K562 (cell line): ENCODE results near the gene LRRC74B. TPM values are rescaled to one million over a fixed set of nuclear protein-coding genes. Genes with fewer than 3 reads are reported as not detected.

Experiments used
- ARID1B ChIP-seq: fragments of 450-650 bp; IDR thresholded peaks from 2 replicates; pipeline ENCODE4 v1.6.1; 2016; ENCODE audit warnings: antibody characterized with exemption, mild to moderate bottlenecking, inconsistent platforms
- BRCA1 ChIP-seq, 2 experiments: fragments of 450-650 bp in 1 of 2; sonication (generic) in 1 of 2; formaldehyde crosslinking in 1 of 2; IDR thresholded peaks; 2 replicates each; pipeline versions ENCODE4 v1.5.0 to v1.6.1; 2017 to 2020; ENCODE audit warnings: mild to moderate bottlenecking in 1 of 2, missing genetic modification reagents in 1 of 2
- BRF1 ChIP-seq: IDR thresholded peaks from 3 replicates; pipeline ENCODE4 v1.6.1; 2011; ENCODE audit warnings: borderline replicate concordance, mild to moderate bottlenecking; ENCODE audit not compliant: insufficient read length; ENCODE audit errors: extremely low read depth
- BRF2 ChIP-seq: IDR thresholded peaks from 3 replicates; pipeline ENCODE4 v1.6.1; 2011; ENCODE audit warnings: borderline replicate concordance, mild to moderate bottlenecking; ENCODE audit not compliant: insufficient read length, insufficient read depth
- CCNT2 ChIP-seq: IDR thresholded peaks from 2 replicates; pipeline ENCODE4 v1.6.1; 2011; ENCODE audit warnings: borderline replicate concordance, low read depth, mild to moderate bottlenecking, moderate library complexity, mixed read lengths, low read length; ENCODE audit not compliant: insufficient read length; ENCODE audit errors: extremely low read depth
- CHD2 ChIP-seq: IDR thresholded peaks from 2 replicates; pipeline ENCODE4 v1.6.1; 2011; ENCODE audit warnings: low read depth, low read length
- COPS2 ChIP-seq: fragments of 450-650 bp; conservative IDR thresholded peaks from 2 replicates; pipeline ENCODE4 v1.6.1; 2016; ENCODE audit warnings: mild to moderate bottlenecking, moderate library complexity
- E2F1 ChIP-seq: sonication (generic); formaldehyde crosslinking; IDR thresholded peaks from 2 replicates; pipeline ENCODE4 v1.8.1; 2023; ENCODE audit warnings: mild to moderate bottlenecking, missing genetic modification reagents, moderate library complexity
- MTA1 ChIP-seq: fragments of 450-650 bp; IDR thresholded peaks from 2 replicates; pipeline ENCODE4 v1.6.1; 2017; ENCODE audit warnings: borderline replicate concordance
- NCOA6 ChIP-seq: fragments of 450-650 bp; IDR thresholded peaks from 2 replicates; pipeline ENCODE4 v1.6.1; 2017; ENCODE audit warnings: mild to moderate bottlenecking
- PHB2 ChIP-seq: fragments of 450-650 bp; IDR thresholded peaks from 2 replicates; pipeline ENCODE4 v1.6.1; 2017; ENCODE audit warnings: low read depth
- RBM22 ChIP-seq: fragments of 200-400 bp; formaldehyde crosslinking; IDR thresholded peaks from 2 replicates; pipeline ENCODE4 v1.6.1; 2018; ENCODE audit warnings: low read length, low read depth; ENCODE audit not compliant: poor library complexity, severe bottlenecking
- SAFB ChIP-seq: fragments of 200-400 bp; formaldehyde crosslinking; IDR thresholded peaks from 2 replicates; pipeline ENCODE4 v1.6.1; 2017; ENCODE audit warnings: low read depth, low read length, borderline replicate concordance
- SMAD1 ChIP-seq: fragments of 150-350 bp; IDR thresholded peaks from 2 replicates; pipeline ENCODE4 v1.6.1; 2014; ENCODE audit warnings: low read length, low read depth; ENCODE audit not compliant: partially characterized antibody
- SRSF1 ChIP-seq: fragments of 200-400 bp; formaldehyde crosslinking; IDR thresholded peaks from 2 replicates; pipeline ENCODE4 v1.6.1; 2017; ENCODE audit warnings: mild to moderate bottlenecking, low read depth, low read length, moderate library complexity
- ZFP36 ChIP-seq: fragments of 150-350 bp; IDR thresholded peaks from 2 replicates; pipeline ENCODE4 v1.6.1; 2018; ENCODE audit warnings: low read length, low read depth; ENCODE audit not compliant: partially characterized antibody
- ZNF324 ChIP-seq: fragments of 250-450 bp; sonication (Bioruptor Pico); IDR thresholded peaks from 2 replicates; pipeline ENCODE4 v1.4.0; 2020; ENCODE audit warnings: mild to moderate bottlenecking
- ZNF699 ChIP-seq: fragments of 250-450 bp; sonication (Bioruptor Pico); IDR thresholded peaks from 2 replicates; pipeline ENCODE4 v1.8.0; 2021; ENCODE audit warnings: mild to moderate bottlenecking, moderate library complexity; ENCODE audit not compliant: insufficient replicate concordance
- ZNF77 ChIP-seq: fragments of 250-450 bp; sonication (Bioruptor Pico); IDR thresholded peaks from 2 replicates; pipeline ENCODE4 v1.5.0; 2020
- polyA plus RNA-seq, 8 experiments: library from polyadenylated mRNA; depleted of rRNA in 4 of 8; stranded (reverse) in 5 of 8; unstranded in 3 of 8; fragments of >200 nt; fragmentation: Nextera tagmentation in 2 of 8; fragmentation: Illumina TruSeq in 1 of 8; extraction: Ambion mirVana in 2 of 8; extraction: Trizol in 1 of 8; gene quantifications; 2 replicates each; pipeline versions ENCODE4 v1.2.1 to v1.2.3, GENCODE V29; 2011 to 2014; ENCODE audit warnings: inconsistent platforms in 1 of 8, missing spikeins in 1 of 8
- total RNA-seq, 7 experiments: library from RNA; depleted of rRNA in 6 of 7; stranded (reverse); fragments of >200 nt in 6 of 7; fragmentation: Illumina TruSeq in 2 of 7; extraction: Trizol in 2 of 7; gene quantifications; 2 replicates each; pipeline versions ENCODE4 v1.2.1 to v1.2.3, GENCODE V29; 2011 to 2021; ENCODE audit warnings: low replicate concordance in 1 of 7
- TF ChIP-seq, protein P1 (sequence below): fragments of 200-400 bp; formaldehyde crosslinking; IDR thresholded peaks from 2 replicates; pipeline ENCODE4 v1.6.1; 2017; ENCODE audit warnings: mild to moderate bottlenecking, low read depth, low read length, moderate library complexity
- TF ChIP-seq, protein P2 (sequence below): sonication (generic); formaldehyde crosslinking; IDR thresholded peaks from 2 replicates; pipeline ENCODE4 v1.9.0; 2022; ENCODE audit warnings: mild to moderate bottlenecking, missing genetic modification reagents
- TF ChIP-seq, protein P3 (sequence below): fragments of 250-450 bp; sonication (Bioruptor Pico); IDR thresholded peaks from 2 replicates; pipeline ENCODE4 v1.5.0; 2021; ENCODE audit warnings: mild to moderate bottlenecking, borderline replicate concordance

The LRRC74B gene
- total and polyA plus RNA-seq, 9 of the 15 experiments (the other 6 are each of a cell fraction or from before 2014, with no cell fraction given), result not detected

DNA sequence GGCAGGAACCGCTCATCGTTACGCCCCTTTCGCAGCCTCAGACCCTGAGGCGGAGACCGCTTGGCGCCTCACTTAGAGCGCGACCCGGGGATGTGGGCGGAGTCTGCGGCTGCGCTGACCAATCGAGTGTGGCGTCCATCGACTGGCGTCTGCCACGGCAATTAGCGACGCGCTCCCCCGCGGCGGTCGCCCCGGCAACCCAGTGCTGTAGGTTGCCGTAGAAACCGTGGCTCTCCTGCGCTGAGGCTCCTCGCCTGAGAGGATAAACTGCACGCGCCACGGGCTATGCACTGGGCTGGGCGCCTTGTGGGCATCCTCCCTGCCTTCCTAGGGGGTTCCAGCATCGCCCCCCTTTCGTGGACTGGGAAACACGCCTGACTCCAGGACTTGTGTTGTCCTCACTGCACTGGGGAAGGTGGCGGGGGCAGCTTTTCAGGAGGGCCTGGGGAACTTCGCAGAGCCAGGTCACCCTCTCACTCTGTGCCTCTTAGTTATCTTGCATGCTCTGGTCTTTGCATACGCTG, 31.5 kb upstream of the LRRC74B start (continued):
- TF ChIP-seq, protein P1, sequence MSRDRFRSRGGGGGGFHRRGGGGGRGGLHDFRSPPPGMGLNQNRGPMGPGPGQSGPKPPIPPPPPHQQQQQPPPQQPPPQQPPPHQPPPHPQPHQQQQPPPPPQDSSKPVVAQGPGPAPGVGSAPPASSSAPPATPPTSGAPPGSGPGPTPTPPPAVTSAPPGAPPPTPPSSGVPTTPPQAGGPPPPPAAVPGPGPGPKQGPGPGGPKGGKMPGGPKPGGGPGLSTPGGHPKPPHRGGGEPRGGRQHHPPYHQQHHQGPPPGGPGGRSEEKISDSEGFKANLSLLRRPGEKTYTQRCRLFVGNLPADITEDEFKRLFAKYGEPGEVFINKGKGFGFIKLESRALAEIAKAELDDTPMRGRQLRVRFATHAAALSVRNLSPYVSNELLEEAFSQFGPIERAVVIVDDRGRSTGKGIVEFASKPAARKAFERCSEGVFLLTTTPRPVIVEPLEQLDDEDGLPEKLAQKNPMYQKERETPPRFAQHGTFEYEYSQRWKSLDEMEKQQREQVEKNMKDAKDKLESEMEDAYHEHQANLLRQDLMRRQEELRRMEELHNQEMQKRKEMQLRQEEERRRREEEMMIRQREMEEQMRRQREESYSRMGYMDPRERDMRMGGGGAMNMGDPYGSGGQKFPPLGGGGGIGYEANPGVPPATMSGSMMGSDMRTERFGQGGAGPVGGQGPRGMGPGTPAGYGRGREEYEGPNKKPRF, result no peak
- no peak for TF ChIP-seq SMAD1
- TF ChIP-seq NCOA6, result no peak
- TF ChIP-seq RBM22, result no peak
- TF ChIP-seq MTA1, result no peak
- no peak for TF ChIP-seq BRCA1 (IDR thresholded peaks at IDR 0.05)
- no peak for TF ChIP-seq BRCA1 (CRISPR knock-in tag; IDR thresholded peaks at IDR 0.05)
- TF ChIP-seq BRF2, result no peak
- no peak for TF ChIP-seq ZFP36
- TF ChIP-seq, protein P2, sequence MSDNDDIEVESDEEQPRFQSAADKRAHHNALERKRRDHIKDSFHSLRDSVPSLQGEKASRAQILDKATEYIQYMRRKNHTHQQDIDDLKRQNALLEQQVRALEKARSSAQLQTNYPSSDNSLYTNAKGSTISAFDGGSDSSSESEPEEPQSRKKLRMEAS (CRISPR knock-in tag), result no peak
- no peak for TF ChIP-seq ZNF699 (CRISPR knock-in tag)
- TF ChIP-seq PHB2, result no peak
- no peak for TF ChIP-seq CCNT2
- no peak for TF ChIP-seq ZNF77 (CRISPR knock-in tag)
- TF ChIP-seq BRF1, result no peak
- TF ChIP-seq E2F1 (CRISPR knock-in tag), result peak; percentile 95
- TF ChIP-seq COPS2, result no peak
- TF ChIP-seq SRSF1, result no peak
- peak; percentile 59; the same call in 1 of the 2 replicates for TF ChIP-seq SAFB
- peak; percentile 18; the same call in 1 of the 2 replicates for TF ChIP-seq CHD2
- peak; percentile 63; the same call in 1 of the 2 replicates for TF ChIP-seq ZNF324
- TF ChIP-seq, protein P3, sequence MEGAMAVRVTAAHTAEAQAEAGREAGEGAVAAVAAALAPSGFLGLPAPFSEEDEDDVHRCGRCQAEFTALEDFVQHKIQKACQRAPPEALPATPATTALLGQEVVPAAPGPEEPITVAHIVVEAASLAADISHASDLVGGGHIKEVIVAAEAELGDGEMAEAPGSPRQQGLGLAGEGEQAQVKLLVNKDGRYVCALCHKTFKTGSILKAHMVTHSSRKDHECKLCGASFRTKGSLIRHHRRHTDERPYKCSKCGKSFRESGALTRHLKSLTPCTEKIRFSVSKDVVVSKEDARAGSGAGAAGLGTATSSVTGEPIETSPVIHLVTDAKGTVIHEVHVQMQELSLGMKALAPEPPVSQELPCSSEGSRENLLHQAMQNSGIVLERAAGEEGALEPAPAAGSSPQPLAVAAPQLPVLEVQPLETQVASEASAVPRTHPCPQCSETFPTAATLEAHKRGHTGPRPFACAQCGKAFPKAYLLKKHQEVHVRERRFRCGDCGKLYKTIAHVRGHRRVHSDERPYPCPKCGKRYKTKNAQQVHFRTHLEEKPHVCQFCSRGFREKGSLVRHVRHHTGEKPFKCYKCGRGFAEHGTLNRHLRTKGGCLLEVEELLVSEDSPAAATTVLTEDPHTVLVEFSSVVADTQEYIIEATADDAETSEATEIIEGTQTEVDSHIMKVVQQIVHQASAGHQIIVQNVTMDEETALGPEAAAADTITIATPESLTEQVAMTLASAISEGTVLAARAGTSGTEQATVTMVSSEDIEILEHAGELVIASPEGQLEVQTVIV (CRISPR knock-in tag), result peak; percentile 85; the same call in 1 of the 2 replicates
- TF ChIP-seq ARID1B, result no peak
